Measurements from ENCODE around the gene MACROD1.

Gene MACROD1

GRCh38 chr11:64078284-64078683 is 87.6 kb downstream of the MACROD1 start:
- Histone ChIP-seq H3K4me3 (peak overlapping the region; percentile 50), H3K9me3 (ENCODE audit: low read depth, low read length) (no peaks in the 10 kb centered on the region), H3K27ac (peak overlapping the region; percentile 49; the same call in 1 of the 2 replicates), H3K9ac (ENCODE audit: insufficient read length) (no peak overlapping the region), H3K36me3 (ENCODE audit: insufficient read depth, low read length) (no peaks in the 10 kb centered on the region)
- no peak for DNase-seq (ENCODE audit: low read depth, low spot score)
- TF ChIP-seq EZH2 (IDR thresholded peaks at IDR 0.05), result no peak
- no peak for TF ChIP-seq POLR2AphosphoS5 (IDR thresholded peaks at IDR 0.05; ENCODE audit: borderline replicate concordance, low read depth, low read length)
- TF ChIP-seq FOXP2 (optimal IDR thresholded peaks at IDR 0.05; ENCODE audit: control extremely low read depth, extremely low read length, insufficient read depth), result no peak

- Histone ChIP-seq H3K36me3 (ENCODE audit: insufficient read depth, low read length) (no peaks in the 10 kb centered on the region), H3K4me3 (no peak overlapping the region; the same call in 1 of the 2 replicates), H3K9me3 (ENCODE audit: low read depth, low read length) (no peaks in the 10 kb centered on the region), H3K27ac (no peak overlapping the region), H3K9ac (ENCODE audit: insufficient read length) (no peak overlapping the region)
- TF ChIP-seq EZH2 (IDR thresholded peaks at IDR 0.05), result no peak
- TF ChIP-seq FOXP2 (optimal IDR thresholded peaks at IDR 0.05; ENCODE audit: control extremely low read depth, extremely low read length, insufficient read depth), result no peak
- no peak for TF ChIP-seq POLR2AphosphoS5 (IDR thresholded peaks at IDR 0.05; ENCODE audit: borderline replicate concordance, low read depth, low read length)
- no peak for DNase-seq (ENCODE audit: low read depth, low spot score)
Observed at GRCh38 chr11:64077607-64078006, 88.3 kb downstream of the MACROD1 start.

GRCh38 chr11:64076758-64077157 is 89.2 kb downstream of the MACROD1 start:
- Histone ChIP-seq H3K4me3 (no peak overlapping the region), H3K27ac (no peak overlapping the region), H3K36me3 (ENCODE audit: insufficient read depth, low read length) (no peaks in the 10 kb centered on the region), H3K9ac (ENCODE audit: insufficient read length) (no peak overlapping the region), H3K9me3 (ENCODE audit: low read depth, low read length) (no peaks in the 10 kb centered on the region)
- DNase-seq (ENCODE audit: low read depth, low spot score), result no peak
- TF ChIP-seq FOXP2 (optimal IDR thresholded peaks at IDR 0.05; ENCODE audit: control extremely low read depth, extremely low read length, insufficient read depth) (no peak), POLR2AphosphoS5 (IDR thresholded peaks at IDR 0.05; ENCODE audit: borderline replicate concordance, low read depth, low read length) (no peak), EZH2 (IDR thresholded peaks at IDR 0.05) (no peak)

GRCh38 chr11:64074239-64074638 is 91.7 kb downstream of the MACROD1 start:
- Histone ChIP-seq H3K36me3 (ENCODE audit: insufficient read depth, low read length) (no peaks in the 10 kb centered on the region), H3K9me3 (ENCODE audit: low read depth, low read length) (no peaks in the 10 kb centered on the region), H3K9ac (ENCODE audit: insufficient read length) (no peak overlapping the region), H3K27ac (no peak overlapping the region), H3K4me3 (no peak overlapping the region)
- DNase-seq (ENCODE audit: low read depth, low spot score), result no peak
- no peak for TF ChIP-seq FOXP2 (optimal IDR thresholded peaks at IDR 0.05; ENCODE audit: control extremely low read depth, extremely low read length, insufficient read depth)
- no peak for TF ChIP-seq EZH2 (IDR thresholded peaks at IDR 0.05)
- TF ChIP-seq POLR2AphosphoS5 (IDR thresholded peaks at IDR 0.05; ENCODE audit: borderline replicate concordance, low read depth, low read length), result no peak

GRCh38 chr11:64073542-64073941 is 92.4 kb downstream of the MACROD1 start:
- Histone ChIP-seq H3K27ac (no peak overlapping the region), H3K9me3 (ENCODE audit: low read depth, low read length) (no peaks in the 10 kb centered on the region), H3K36me3 (ENCODE audit: insufficient read depth, low read length) (no peaks in the 10 kb centered on the region), H3K4me3 (no peak overlapping the region), H3K9ac (ENCODE audit: insufficient read length) (no peak overlapping the region)
- no peak for TF ChIP-seq POLR2AphosphoS5 (IDR thresholded peaks at IDR 0.05; ENCODE audit: borderline replicate concordance, low read depth, low read length)
- peak; percentile 25 for TF ChIP-seq FOXP2 (optimal IDR thresholded peaks at IDR 0.05; ENCODE audit: control extremely low read depth, extremely low read length, insufficient read depth)
- TF ChIP-seq EZH2 (IDR thresholded peaks at IDR 0.05), result no peak
- DNase-seq (ENCODE audit: low read depth, low spot score), result no peak

GRCh38 chr11:64072871-64073270 is 93.0 kb downstream of the MACROD1 start:
- Histone ChIP-seq H3K9me3 (ENCODE audit: low read depth, low read length) (no peaks in the 10 kb centered on the region), H3K4me3 (no peak overlapping the region), H3K9ac (ENCODE audit: insufficient read length) (no peak overlapping the region), H3K36me3 (ENCODE audit: insufficient read depth, low read length) (no peaks in the 10 kb centered on the region), H3K27ac (peak overlapping the region; percentile 43; the same call in 1 of the 2 replicates)
- TF ChIP-seq EZH2 (IDR thresholded peaks at IDR 0.05) (no peak), POLR2AphosphoS5 (IDR thresholded peaks at IDR 0.05; ENCODE audit: borderline replicate concordance, low read depth, low read length) (no peak), FOXP2 (optimal IDR thresholded peaks at IDR 0.05; ENCODE audit: control extremely low read depth, extremely low read length, insufficient read depth) (no peak)
- no peak for DNase-seq (ENCODE audit: low read depth, low spot score)

- H3K4me3 ChIP-seq, result no peak overlapping the region
- no peak for TF ChIP-seq POLR2AphosphoS5 (IDR thresholded peaks at IDR 0.05; ENCODE audit: borderline replicate concordance, low read depth, low read length)
- no peak for TF ChIP-seq FOXP2 (optimal IDR thresholded peaks at IDR 0.05; ENCODE audit: control extremely low read depth, extremely low read length, insufficient read depth)
- no peak for TF ChIP-seq EZH2 (IDR thresholded peaks at IDR 0.05)
- no peaks in the 10 kb centered on the region for H3K36me3 ChIP-seq (ENCODE audit: insufficient read depth, low read length)
- H3K9me3 ChIP-seq (ENCODE audit: low read depth, low read length), result no peaks in the 10 kb centered on the region
- H3K9ac ChIP-seq (ENCODE audit: insufficient read length), result no peak overlapping the region
- DNase-seq (ENCODE audit: low read depth, low spot score), result no peak
- peak overlapping the region; percentile 43 for H3K27ac ChIP-seq
Observed at GRCh38 chr11:64072403-64072802, 93.5 kb downstream of the MACROD1 start.

- H3K36me3 ChIP-seq (ENCODE audit: insufficient read depth, low read length), result no peaks in the 10 kb centered on the region
- H3K9ac ChIP-seq (ENCODE audit: insufficient read length), result no peak overlapping the region
- TF ChIP-seq EZH2 (IDR thresholded peaks at IDR 0.05), result no peak
- no peak for TF ChIP-seq FOXP2 (optimal IDR thresholded peaks at IDR 0.05; ENCODE audit: control extremely low read depth, extremely low read length, insufficient read depth)
- no peak for TF ChIP-seq POLR2AphosphoS5 (IDR thresholded peaks at IDR 0.05; ENCODE audit: borderline replicate concordance, low read depth, low read length)
- peak overlapping the region; percentile 43 for H3K27ac ChIP-seq
- no peak for DNase-seq (ENCODE audit: low read depth, low spot score)
- H3K9me3 ChIP-seq (ENCODE audit: low read depth, low read length), result no peaks in the 10 kb centered on the region
- H3K4me3 ChIP-seq, result no peak overlapping the region
Observed at GRCh38 chr11:64071849-64072248, 94.1 kb downstream of the MACROD1 start.

GRCh38 chr11:64070314-64070681 is 95.6 kb downstream of the MACROD1 start:
- no peaks in the 10 kb centered on the region for H3K36me3 ChIP-seq (ENCODE audit: insufficient read depth, low read length)
- DNase-seq (ENCODE audit: low read depth, low spot score), result no peak
- no peaks in the 10 kb centered on the region for H3K9me3 ChIP-seq (ENCODE audit: low read depth, low read length)
- peak overlapping the region; percentile 65 for H3K4me3 ChIP-seq
- peak overlapping the region; percentile 85 for H3K27ac ChIP-seq
- peak; percentile 43 for TF ChIP-seq FOXP2 (optimal IDR thresholded peaks at IDR 0.05; ENCODE audit: control extremely low read depth, extremely low read length, insufficient read depth)
- TF ChIP-seq POLR2AphosphoS5 (IDR thresholded peaks at IDR 0.05; ENCODE audit: borderline replicate concordance, low read depth, low read length), result no peak
- no peak for TF ChIP-seq EZH2 (IDR thresholded peaks at IDR 0.05)
- peak overlapping the region; percentile 38 for H3K9ac ChIP-seq (ENCODE audit: insufficient read length)

Measured in SK-N-MC (cell line).